ENCODE results near the gene EP300. TPM values are rescaled to one million over a fixed set of nuclear protein-coding genes. Genes with fewer than 3 reads are reported as not detected.

The EP300 gene
- total RNA-seq, 1 donor from 2014 or later: 168 TPM

DNA sequence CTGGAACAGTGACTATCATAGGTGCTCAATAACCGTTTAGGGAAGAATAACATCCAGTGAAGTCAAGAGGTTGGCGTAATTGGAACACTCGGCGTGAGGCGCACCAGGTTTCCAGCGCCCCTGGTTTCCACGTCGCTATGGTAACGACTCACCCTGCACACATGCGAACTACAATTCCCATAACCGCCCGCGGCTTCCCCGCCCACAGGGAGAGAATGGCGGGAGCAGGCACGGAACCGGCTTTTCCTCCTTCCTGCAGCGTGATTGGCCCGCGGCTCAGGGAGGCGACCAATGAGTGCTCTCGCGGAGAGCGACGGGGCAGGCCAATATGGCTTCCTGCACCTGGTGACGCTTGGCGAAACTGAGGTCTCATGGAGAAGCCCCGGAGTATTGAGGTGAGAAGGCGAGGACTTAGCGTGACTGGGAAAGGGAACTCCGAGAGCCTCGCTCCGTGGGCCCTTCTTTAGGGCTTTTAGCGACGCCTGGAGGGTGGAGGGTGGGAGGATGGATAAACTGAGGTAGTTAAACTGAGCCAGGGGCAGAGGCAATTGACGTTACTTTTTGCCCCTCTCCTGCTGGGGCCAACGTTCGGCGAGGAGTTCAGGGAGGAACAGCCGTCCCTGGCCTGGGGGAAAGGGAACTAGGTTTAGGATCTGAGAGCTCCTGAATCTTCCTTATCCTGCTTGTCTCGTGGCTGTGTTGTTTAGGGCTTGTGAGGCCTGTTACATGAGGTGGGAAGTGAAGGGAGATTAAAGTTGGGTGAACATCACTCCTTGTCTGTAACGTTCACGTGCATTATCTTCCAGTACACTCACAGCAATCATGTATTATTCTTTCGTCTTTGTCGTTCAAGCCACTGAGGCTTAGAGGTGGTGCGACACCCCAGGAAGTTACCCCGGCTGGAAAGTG, 112.9 kb downstream of the EP300 start, which contains the start of gene L3MBTL2:
Gene L3MBTL2 (plus strand): TSS at position 321 of the 909 bp plus-strand sequence. CDS start 51 bp downstream, at position 372.
- DNase-seq (ENCODE audit: low read depth): peak; percentile 87

DNA sequence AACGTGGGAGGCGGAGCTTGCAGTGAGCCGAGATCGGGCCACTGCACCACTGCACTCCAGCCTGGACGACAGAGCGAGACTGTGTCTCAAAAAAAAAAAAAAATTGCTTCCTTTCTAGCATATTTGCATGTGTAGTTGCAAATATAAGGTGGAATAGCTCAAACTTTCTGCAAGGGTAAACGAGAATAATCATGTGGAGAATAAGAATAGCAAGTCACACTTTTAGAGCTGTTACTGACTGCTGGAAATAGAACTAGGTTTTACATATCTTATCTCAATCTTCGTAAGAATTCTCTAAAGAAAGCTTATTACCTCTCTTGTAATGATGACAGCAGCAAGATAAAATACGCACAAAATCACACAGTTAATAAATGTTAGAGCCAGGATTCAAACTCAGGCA, 114.3 kb downstream of the EP300 start:
- no peak for DNase-seq (ENCODE audit: low read depth)

DNA sequence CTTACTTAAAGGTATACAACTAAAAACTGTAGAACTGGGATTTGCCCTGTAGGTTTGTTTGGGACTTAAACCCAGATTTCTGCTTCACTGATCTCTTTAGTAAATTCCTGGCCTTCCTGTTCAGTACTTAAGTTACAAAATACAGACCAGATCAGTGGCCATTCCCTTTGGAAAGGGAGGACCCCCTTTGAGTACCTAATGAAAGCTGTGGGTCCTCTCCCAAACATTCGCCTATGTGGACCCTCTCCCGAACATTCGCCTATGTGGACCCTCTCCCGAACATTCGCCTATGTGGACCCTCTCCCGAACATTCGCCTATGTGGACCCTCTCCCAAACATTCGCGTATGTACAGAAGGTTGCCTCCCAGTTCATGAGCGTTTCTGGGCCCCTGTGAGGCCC, 123.0 kb downstream of the EP300 start:
- DNase-seq (ENCODE audit: low read depth): no peak

DNA sequence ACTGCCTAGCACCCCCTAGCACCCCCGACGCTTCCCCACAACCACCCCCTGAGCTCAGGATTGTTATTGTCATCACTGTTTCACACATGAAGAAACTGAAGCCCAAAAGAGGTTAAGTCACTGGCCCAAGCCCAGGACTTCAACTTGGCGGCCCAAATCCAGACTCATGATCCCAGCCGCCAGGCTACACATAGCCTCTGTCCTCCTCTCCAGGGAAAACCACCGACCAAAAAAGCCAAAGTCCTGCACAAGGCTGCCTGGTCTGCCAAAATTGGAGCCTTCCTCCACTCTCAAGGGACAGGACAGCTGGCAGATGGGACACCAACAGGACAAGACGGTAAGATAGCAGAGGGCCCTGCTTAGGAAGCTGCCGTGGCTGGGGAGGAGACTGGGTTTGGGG, 123.5 kb downstream of the EP300 start:
- DNase-seq (ENCODE audit: low read depth): no peak

DNA sequence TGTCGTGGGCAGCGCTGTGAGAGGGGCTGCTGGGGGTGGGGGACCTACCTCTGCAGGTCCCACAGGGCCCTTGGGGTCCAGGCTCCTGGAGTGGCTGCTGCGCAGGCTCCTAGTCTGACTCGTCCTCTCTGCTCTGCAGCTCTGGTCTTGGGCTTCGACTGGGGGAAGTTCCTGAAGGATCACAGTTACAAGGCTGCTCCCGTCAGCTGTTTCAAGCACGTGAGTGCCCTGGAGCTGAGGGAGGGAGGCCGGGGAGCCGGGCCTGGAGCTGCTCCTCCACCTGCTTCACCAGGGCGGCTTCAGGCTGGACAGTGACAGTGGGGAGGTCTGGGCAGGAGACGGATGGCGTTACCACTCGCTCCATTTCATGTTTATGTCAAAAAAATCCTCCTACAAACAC, 124.6 kb downstream of the EP300 start:
- no peak for DNase-seq (ENCODE audit: low read depth)

DNA sequence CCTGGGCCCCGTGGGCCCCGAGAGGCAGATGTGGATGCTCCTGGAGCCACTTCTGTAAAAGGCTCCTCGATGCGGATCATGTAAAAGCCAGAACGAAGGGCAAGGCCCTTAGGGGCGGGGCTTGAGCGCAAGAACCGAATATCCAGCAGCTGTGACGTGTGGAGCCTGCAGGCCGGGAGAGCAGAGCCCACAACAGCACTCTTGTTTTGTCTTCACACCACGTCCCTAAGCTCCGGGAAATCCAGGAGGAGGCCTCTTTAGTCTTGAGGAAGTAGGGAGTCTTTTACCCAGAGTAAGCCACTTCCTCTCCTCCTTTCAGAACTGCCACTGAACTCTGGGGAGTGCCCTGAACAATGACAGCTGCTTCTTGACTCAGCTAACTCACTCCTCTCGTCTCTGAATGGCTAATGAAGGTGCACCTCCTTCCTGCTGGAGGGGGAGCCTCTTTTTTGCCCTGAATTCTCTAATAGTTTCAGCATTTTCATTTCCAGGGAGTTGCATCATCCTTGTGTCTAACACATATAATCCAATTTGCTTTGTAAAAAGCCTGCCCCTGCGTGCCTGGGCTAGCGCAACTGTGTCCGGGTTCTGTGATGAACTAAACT, 125.3 kb downstream of the EP300 start:
- peak; percentile 20 for DNase-seq (ENCODE audit: low read depth)

DNA sequence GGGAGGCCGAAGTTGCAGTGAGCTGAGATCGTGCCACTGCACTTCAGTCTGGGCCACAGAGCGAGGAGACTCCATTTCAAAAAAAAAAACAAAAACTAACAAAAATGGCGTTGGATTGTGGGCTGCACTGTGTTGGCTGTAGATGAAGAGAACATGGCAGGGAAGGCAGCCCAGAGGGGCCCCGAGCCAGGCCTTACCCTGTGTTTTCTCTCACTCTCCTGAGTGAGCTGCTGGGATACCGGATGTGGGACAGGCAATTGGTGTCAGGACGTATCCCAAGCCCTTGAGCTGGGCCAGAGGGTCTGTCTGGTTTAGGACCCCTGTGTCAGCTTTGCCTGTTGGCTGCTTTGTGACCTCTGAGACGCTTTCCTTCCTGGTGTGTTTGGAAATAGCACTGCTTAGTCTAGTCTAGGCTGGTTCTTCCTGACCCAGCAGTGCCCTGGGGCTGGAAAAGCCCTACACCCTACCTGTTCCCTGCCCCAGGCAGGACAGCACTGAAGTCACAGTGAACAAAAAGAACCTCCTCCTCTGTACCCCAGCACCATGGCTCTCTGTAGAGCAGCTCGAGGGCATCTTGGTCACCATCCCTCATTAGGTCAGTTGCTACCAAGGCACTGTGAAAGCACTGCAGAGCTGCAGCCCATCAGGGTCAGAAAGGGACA, 130.6 kb downstream of the EP300 start:
- DNase-seq (ENCODE audit: low read depth): no peak

DNA sequence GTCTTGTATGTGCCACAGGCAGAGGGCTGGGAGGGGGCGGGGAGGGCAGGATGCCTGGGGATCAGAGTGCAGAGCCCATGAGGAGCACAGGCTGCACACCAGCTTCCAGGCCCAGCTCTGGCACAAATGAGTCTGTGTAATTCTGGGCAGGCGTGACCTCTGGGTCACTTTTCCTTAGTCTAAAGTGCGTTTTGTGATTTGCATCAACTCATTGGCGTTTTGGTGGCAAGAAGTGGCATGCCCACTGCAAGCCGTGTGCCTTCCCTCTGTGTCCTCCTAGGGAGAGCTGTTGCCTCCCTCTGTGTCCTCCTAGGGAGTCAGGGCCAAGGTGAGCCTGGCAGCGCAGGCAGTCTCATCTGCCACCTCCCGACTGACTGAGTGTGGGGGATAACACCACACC, 131.1 kb downstream of the EP300 start:
- no peak for DNase-seq (ENCODE audit: low read depth)

DNA sequence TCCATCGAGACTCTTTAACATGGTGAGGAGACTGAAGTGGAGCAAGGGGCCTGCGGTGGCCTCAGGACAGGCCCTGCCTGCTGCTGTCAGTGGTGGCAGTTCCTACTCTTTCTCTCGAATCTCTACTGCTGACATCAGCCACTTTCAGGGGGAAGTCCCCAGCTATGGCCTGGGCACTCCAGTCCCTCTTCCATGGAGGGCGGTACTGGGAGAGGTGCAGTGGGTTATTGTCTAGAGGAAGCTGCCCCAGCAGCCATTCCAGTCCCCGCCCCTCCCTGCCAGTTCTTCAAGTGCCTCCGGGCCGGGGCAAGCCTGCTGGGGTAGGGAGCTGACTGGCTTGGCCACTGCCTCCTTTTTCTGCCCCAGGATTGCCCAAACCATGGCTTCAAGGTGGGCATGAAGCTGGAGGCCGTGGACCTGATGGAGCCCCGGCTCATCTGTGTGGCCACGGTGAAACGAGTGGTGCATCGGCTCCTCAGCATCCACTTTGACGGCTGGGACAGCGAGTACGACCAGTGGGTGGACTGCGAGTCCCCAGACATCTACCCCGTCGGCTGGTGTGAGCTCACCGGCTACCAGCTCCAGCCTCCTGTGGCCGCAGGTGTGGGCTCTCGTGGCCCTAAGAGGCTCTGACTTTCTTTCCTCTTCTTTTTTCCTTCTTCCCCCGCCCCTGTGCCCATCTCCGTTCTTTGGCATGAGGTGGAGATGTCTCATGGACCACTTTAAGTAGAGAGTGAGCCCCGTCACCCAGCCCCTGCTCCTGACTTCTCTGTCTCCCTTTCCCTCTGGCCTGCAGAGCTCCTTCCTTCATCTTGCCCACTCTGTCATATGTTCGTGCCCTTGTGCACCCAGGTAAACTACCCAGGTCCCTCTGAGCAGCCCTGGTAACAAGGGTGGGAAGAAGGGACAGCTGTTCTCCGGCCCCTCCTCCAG, 134.6 kb downstream of the EP300 start:
- no peak for DNase-seq (ENCODE audit: low read depth)

DNA sequence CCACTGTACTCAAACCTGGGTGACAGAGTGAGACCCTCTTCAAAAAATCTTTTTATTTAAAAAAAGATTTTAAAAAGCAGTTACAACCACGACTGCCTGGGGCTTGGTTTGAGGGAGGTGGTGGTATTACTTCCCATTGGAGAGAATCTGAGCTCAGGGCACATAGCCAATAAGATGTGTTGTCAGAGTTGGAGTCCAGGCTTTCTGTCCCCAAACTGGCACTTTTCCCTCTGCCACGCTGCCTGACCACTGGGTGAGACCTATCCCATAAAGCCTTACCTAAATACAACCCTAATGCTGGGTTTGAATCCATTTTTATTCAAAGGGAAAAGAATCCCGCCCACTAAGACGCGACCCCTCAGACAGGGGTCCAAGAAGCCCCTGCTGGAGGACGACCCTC, 136.8 kb downstream of the EP300 start:
- DNase-seq (ENCODE audit: low read depth): no peak

Other genes with a start within 250 kb of the EP300 start
- gene ST13, start 236.0 kb upstream of the EP300 start, total RNA-seq: 158 and 255 TPM in 2 replicates
- 3.5 and 14.7 TPM in 2 replicates for gene XPNPEP3, start 235.4 kb upstream of the EP300 start, total RNA-seq
- gene DNAJB7, start 230.5 kb upstream of the EP300 start, total RNA-seq: not detected in 2 replicates
- 36.6 and 123 TPM in 2 replicates for gene RBX1, start 141.2 kb upstream of the EP300 start, total RNA-seq
- 15.3 and 26.1 TPM in 2 replicates for gene L3MBTL2, start 112.7 kb downstream of the EP300 start, total RNA-seq
- gene CHADL, start 148.3 kb downstream of the EP300 start, total RNA-seq: 0.85 and 0.87 TPM in 2 replicates
- 78.8 and 110 TPM in 2 replicates for gene RANGAP1, start 193.6 kb downstream of the EP300 start, total RNA-seq
- 44.3 and 124 TPM in 2 replicates for gene ZC3H7B, start 208.9 kb downstream of the EP300 start, total RNA-seq